ENCODE measurements around the gene FBXO33.

DNA sequence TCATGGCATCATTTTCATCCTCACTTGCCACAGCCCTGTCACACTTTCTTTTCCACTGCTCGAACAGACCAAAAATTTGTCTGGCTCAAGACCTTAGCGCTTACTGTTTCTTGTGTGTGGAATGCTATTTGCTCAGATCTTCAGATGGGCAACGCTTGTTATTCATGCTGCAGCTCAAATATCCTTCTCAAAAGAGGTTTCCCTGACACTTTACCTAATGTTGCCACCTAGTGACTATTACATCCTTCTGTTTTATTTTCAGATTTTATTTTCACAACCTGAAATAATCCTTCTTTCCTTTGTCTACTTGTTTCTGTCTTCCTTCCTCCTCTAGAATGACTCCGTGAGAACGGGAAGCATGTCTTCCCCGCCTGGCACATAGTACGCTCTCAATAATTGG lies 5.6 kb downstream of the FBXO33 start:
- TF ChIP-seq, protein P1, sequence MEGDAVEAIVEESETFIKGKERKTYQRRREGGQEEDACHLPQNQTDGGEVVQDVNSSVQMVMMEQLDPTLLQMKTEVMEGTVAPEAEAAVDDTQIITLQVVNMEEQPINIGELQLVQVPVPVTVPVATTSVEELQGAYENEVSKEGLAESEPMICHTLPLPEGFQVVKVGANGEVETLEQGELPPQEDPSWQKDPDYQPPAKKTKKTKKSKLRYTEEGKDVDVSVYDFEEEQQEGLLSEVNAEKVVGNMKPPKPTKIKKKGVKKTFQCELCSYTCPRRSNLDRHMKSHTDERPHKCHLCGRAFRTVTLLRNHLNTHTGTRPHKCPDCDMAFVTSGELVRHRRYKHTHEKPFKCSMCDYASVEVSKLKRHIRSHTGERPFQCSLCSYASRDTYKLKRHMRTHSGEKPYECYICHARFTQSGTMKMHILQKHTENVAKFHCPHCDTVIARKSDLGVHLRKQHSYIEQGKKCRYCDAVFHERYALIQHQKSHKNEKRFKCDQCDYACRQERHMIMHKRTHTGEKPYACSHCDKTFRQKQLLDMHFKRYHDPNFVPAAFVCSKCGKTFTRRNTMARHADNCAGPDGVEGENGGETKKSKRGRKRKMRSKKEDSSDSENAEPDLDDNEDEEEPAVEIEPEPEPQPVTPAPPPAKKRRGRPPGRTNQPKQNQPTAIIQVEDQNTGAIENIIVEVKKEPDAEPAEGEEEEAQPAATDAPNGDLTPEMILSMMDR (IDR thresholded peaks at IDR 0.05; ENCODE audit: low read depth, low read length), result no peak
- TF ChIP-seq POLR2A (IDR thresholded peaks at IDR 0.05; ENCODE audit: extremely low read depth, insufficient read length) (no peak), MYC (IDR thresholded peaks at IDR 0.05; ENCODE audit: low read depth, low read length) (no peak)
